ENCODE results near the gene KCNQ5.
"Not testable (repeated sequence)": the region's sequence is repeated elsewhere in the genome, so short reads cannot be mapped to it uniquely, and the experiment has no call there.

KCNQ5 gene

GRCh38 chr6:72890671-72891070, 268.8 kb downstream of the KCNQ5 start:
- DNase-seq (ENCODE audit: extremely low read depth in 1 of 2, low read depth in 1 of 2) = no peak

GRCh38 chr6:72892901-72893300, 271.0 kb downstream of the KCNQ5 start:
- no peak for DNase-seq (ENCODE audit: extremely low read depth in 1 of 2, low read depth in 1 of 2)

GRCh38 chr6:72894091-72894490, 272.2 kb downstream of the KCNQ5 start:
- DNase-seq (ENCODE audit: extremely low read depth in 1 of 2, low read depth in 1 of 2) = no peak

GRCh38 chr6:72898313-72898712, 276.4 kb downstream of the KCNQ5 start:
- DNase-seq (ENCODE audit: extremely low read depth in 1 of 2, low read depth in 1 of 2) = not testable (repeated sequence)

- DNase-seq (ENCODE audit: extremely low read depth in 1 of 2, low read depth in 1 of 2) = no peak
These were observed 284.0 kb downstream of the KCNQ5 start for GRCh38 chr6:72905705-72906478.

- no peak for DNase-seq (ENCODE audit: extremely low read depth in 1 of 2, low read depth in 1 of 2)
These were observed 289.7 kb downstream of the KCNQ5 start for GRCh38 chr6:72911463-72912155.

GRCh38 chr6:72913797-72914196, 291.9 kb downstream of the KCNQ5 start:
- DNase-seq (ENCODE audit: extremely low read depth in 1 of 2, low read depth in 1 of 2) = no peak

- no peak for DNase-seq (ENCODE audit: extremely low read depth in 1 of 2, low read depth in 1 of 2)
These were observed 294.4 kb downstream of the KCNQ5 start for GRCh38 chr6:72916298-72916697.

- no peak for DNase-seq (ENCODE audit: extremely low read depth in 1 of 2, low read depth in 1 of 2)
These were observed 295.0 kb downstream of the KCNQ5 start for GRCh38 chr6:72916906-72917305.

- DNase-seq (ENCODE audit: extremely low read depth in 1 of 2, low read depth in 1 of 2) = no peak
These were observed 300.5 kb downstream of the KCNQ5 start for GRCh38 chr6:72922401-72922800.

GRCh38 chr6:72925136-72925535, 303.3 kb downstream of the KCNQ5 start:
- no peak for DNase-seq (ENCODE audit: extremely low read depth in 1 of 2, low read depth in 1 of 2)

- DNase-seq (ENCODE audit: extremely low read depth in 1 of 2, low read depth in 1 of 2) = no peak
These were observed 308.8 kb downstream of the KCNQ5 start for GRCh38 chr6:72930556-72931132.

GRCh38 chr6:72931325-72931887, 309.5 kb downstream of the KCNQ5 start:
- no peak for DNase-seq (ENCODE audit: extremely low read depth in 1 of 2, low read depth in 1 of 2)

- DNase-seq (ENCODE audit: extremely low read depth in 1 of 2, low read depth in 1 of 2) = no peak
These were observed 311.4 kb downstream of the KCNQ5 start for GRCh38 chr6:72933233-72933632.

- DNase-seq (ENCODE audit: extremely low read depth in 1 of 2, low read depth in 1 of 2) = no peak
These were observed 315.1 kb downstream of the KCNQ5 start for GRCh38 chr6:72936766-72937559.

- no peak for DNase-seq (ENCODE audit: extremely low read depth in 1 of 2, low read depth in 1 of 2)
These were observed 316.2 kb downstream of the KCNQ5 start for GRCh38 chr6:72938104-72938503.

- no peak for DNase-seq (ENCODE audit: extremely low read depth in 1 of 2, low read depth in 1 of 2)
These were observed 317.1 kb downstream of the KCNQ5 start for GRCh38 chr6:72939004-72939403.

- DNase-seq (ENCODE audit: extremely low read depth in 1 of 2, low read depth in 1 of 2) = no peak
These were observed 318.4 kb downstream of the KCNQ5 start for GRCh38 chr6:72940265-72940664.

GRCh38 chr6:72941263-72941662, 319.4 kb downstream of the KCNQ5 start:
- no peak for DNase-seq (ENCODE audit: extremely low read depth in 1 of 2, low read depth in 1 of 2)

- no peak for DNase-seq (ENCODE audit: extremely low read depth in 1 of 2, low read depth in 1 of 2)
These were observed 319.9 kb downstream of the KCNQ5 start for GRCh38 chr6:72941751-72942150.

GRCh38 chr6:72943699-72944098, 321.8 kb downstream of the KCNQ5 start:
- no peak for DNase-seq (ENCODE audit: extremely low read depth in 1 of 2, low read depth in 1 of 2)
